ENCODE results near the gene ASPSCR1. TPM values are rescaled to one million over a fixed set of nuclear protein-coding genes. Genes with fewer than 3 reads are reported as not detected.

Gene ASPSCR1
- total and polyA plus RNA-seq, 2 of the 13 experiments (the other 11 are each of a cell fraction or from before 2014, with no cell fraction given): 274 to 314 TPM

GRCh38 chr17:82050152-82050760 lies 72.8 kb downstream of the ASPSCR1 start:
- ChIA-PET CTCF (ENCODE audit: low intra/inter-chr PET ratio, low total read pairs) (no interaction called here), POLR2A (interaction anchor here (1.0 to 3.4 kb wide), 5 partner anchors 9 to 180 kb away, joined by 3 to 33 read pairs (median 6); partner anchors contain the start of genes CENPX, DCXR, DUS1L and LRRC45)
- Histone ChIP-seq H3K4me1 (ENCODE audit: insufficient read depth, low read length) (peaks cover 41% of the 10 kb centered on the region), H3K9me3 (ENCODE audit: low read length) (no peaks in the 10 kb centered on the region), H4K20me1 (ENCODE audit: insufficient read depth, low read length) (no peaks in the 10 kb centered on the region; the same call in 1 of the 2 replicates), H3K27me3 (ENCODE audit: control insufficient read depth in 1 of 2, insufficient read depth in 2 of 2, low read length in 2 of 2) (no peaks in the 10 kb centered on the region; a peak in 2 of 5 replicates), H3K79me2 (ENCODE audit: insufficient read depth, low read length) (peaks cover 37% of the 10 kb centered on the region), H3K4me3 (replicated peaks in 1 of 3; ENCODE audit: insufficient read depth in 1 of 3, low read depth in 2 of 3, low read length in 3 of 3) (peak overlapping the region; percentile 76 to 99 (median 95)), H3K36me3 (replicated peaks in 1 of 2; ENCODE audit: control insufficient read depth in 1 of 2, insufficient read depth in 2 of 2, low read length in 2 of 2) (peaks cover 14 to 42% of the 10 kb centered on the region in 2 experiments), H3K9ac (ENCODE audit: insufficient read depth, low read depth, low read length) (peak overlapping the region; percentile 88), H3K4me2 (ENCODE audit: low read depth, low read length) (peak overlapping the region; percentile 100), H2AFZ (ENCODE audit: low read length) (no peak overlapping the region), H3K27ac (ENCODE audit: extremely low read length, insufficient read depth, low read length) (peak overlapping the region; percentile 71)
- in situ Hi-C loops (cut with HindIII; ENCODE audit: extremely low pct_ligation_motif_present, low pct_unique_long_range_greater_than_20kb): no loop called here
- ATAC-seq (no peak), DNase-seq (ENCODE audit: low spot score) (no peak), FAIRE-seq (no peak)
- BruUV-seq (replicated peaks): TSS peak; percentile 44
- intact Hi-C loops (cut with micrococcal nuclease; ENCODE audit: unreplicated experiment): loop anchor here (5.0 kb wide), 1 partner anchor 47 kb away; the partner anchor contains the start of gene FASN
- 87% methylated on average over 17 of the region's 28 CpGs for WGBS (ENCODE audit: low lambda C conversion rate)
- TF ChIP-seq ZNF235 (CRISPR knock-in tag; IDR thresholded peaks at IDR 0.05; ENCODE audit: borderline replicate concordance) (no peak), ZNF672 (CRISPR knock-in tag; IDR thresholded peaks at IDR 0.05) (no peak), GMEB1 (CRISPR knock-in tag; IDR thresholded peaks at IDR 0.05; ENCODE audit: borderline replicate concordance) (0 out of 2 replicates have a peak, but pooled peaks have one; percentile 18), RERE (CRISPR knock-in tag; IDR thresholded peaks at IDR 0.05; ENCODE audit: low read depth) (no peak), RNF219 (CRISPR knock-in tag; IDR thresholded peaks at IDR 0.05) (no peak), NR1H2 (CRISPR knock-in tag; IDR thresholded peaks at IDR 0.05; ENCODE audit: borderline replicate concordance, low read depth) (no peak), CREB1 (IDR thresholded peaks at IDR 0.05) (no peak), CREB1 (CRISPR knock-in tag; IDR thresholded peaks at IDR 0.05) (no peak), ZBTB42 (CRISPR knock-in tag; IDR thresholded peaks at IDR 0.05) (no peak), ELF4 (CRISPR knock-in tag; IDR thresholded peaks at IDR 0.05; ENCODE audit: borderline replicate concordance) (no peak), ARHGAP35 (CRISPR knock-in tag; IDR thresholded peaks at IDR 0.05; ENCODE audit: borderline replicate concordance) (0 out of 2 replicates have a peak, but pooled peaks have one; percentile 20), RXRB (CRISPR knock-in tag; IDR thresholded peaks at IDR 0.05; ENCODE audit: borderline replicate concordance) (no peak), HNF4G (IDR thresholded peaks at IDR 0.05; ENCODE audit: borderline replicate concordance, low read depth, low read length) (no peak), HNF4G (CRISPR knock-in tag; IDR thresholded peaks at IDR 0.05; ENCODE audit: borderline replicate concordance, low read depth) (no peak), SALL1 (CRISPR knock-in tag; IDR thresholded peaks at IDR 0.05) (no peak)
